ENCODE measurements around the gene CSNK2A1. TPM values are rescaled to one million over a fixed set of nuclear protein-coding genes. Genes with fewer than 3 reads are reported as not detected.
"Not testable (repeated sequence)": the region's sequence is repeated elsewhere in the genome, so short reads cannot be mapped to it uniquely, and the experiment has no call there.

Gene CSNK2A1
- total and polyA plus RNA-seq, 3 experiments from 2014 or later: 53.1 to 173 (median 172) TPM

DNA sequence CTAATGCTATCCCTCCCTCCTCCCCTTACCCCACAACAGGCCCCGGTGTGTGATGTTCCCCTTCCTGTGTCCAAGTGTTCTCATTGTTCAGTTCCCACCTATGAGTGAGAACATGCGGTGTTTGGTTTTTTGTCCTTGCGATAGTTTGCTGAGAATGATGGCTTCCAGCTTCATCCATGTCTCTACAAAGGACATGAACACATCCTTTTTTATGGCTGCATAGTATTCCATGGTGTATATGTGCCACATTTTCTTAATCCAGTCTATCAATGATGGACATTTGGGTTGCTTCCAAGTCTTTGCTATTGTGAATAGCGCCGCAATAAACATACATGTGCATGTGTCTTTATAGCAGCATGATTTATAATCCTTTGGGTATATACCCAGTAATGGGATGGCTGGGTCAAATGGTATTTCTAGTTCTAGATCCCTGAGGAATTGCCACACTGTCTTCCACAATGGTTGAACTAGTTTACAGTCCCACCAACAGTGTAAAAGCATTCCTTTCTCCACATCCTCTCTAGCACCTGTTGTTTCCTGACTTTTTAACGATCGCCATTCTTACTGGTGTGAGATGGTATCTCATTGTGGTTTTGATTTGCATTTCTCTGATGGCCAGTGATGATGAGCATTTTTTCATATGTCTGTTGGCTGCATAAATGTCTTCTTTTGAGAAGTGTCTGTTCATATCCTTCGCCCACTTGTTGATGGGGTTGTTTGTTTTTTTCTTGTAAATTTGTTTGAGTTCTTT is 35.5 kb upstream of the CSNK2A1 start:
- H3K36me3 Mint-ChIP-seq; H3K9me3 ChIP-seq (ENCODE audit: low read length); H3K4me1 ChIP-seq (ENCODE audit: insufficient read depth, low read length); POLR2A ChIA-PET; H3K4me1 Mint-ChIP-seq; DNase-seq; H3K4me3 ChIP-seq (ENCODE audit: low read length); H3K36me3 ChIP-seq (ENCODE audit: insufficient read depth, low read length); CTCF ChIA-PET; H3K27ac ChIP-seq (ENCODE audit: low read depth, low read length); H3K27me3 ChIP-seq (ENCODE audit: insufficient read depth, low read length, poor library complexity, severe bottlenecking); H3K4me3 Mint-ChIP-seq; H3K27ac Mint-ChIP-seq; H3K9me3 Mint-ChIP-seq: not testable (repeated sequence)
- peaks cover 13 to 22% of the 10 kb centered on the region in 2 donors for H3K27me3 Mint-ChIP-seq

- no peak overlapping the region for H3K27ac Mint-ChIP-seq
Measured at GRCh38 chr20:577167-577791, 33.7 kb upstream of the CSNK2A1 start.

DNA sequence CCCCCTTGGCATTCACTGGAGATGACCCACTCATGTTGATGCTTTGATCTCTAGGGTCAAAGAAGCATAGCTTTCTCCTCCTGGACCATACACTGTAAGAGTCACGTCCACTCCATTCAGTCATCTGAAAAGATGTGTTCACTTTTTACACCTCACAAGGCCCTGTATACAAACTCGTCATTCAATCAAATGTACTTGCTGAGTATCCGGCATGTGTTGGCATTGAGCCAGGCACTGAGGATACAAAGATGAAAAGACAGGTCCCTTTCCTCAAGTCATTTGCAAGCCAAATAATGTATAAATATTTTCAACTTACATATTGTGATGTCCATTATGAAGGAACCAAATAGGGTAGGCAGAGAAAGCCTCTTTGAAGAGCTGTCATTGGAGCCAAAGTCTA is 32.6 kb upstream of the CSNK2A1 start:
- H3K27me3 ChIP-seq (ENCODE audit: insufficient read depth, low read length, poor library complexity, severe bottlenecking): peaks cover 12% of the 10 kb centered on the region
- H3K27ac Mint-ChIP-seq: no peak overlapping the region
- DNase-seq: no peak
- POLR2A ChIA-PET: no interaction called here
- no peak overlapping the region for H3K4me3 ChIP-seq (ENCODE audit: low read length)
- H3K9me3 Mint-ChIP-seq: no peaks in the 10 kb centered on the region
- H3K4me3 Mint-ChIP-seq: no peak overlapping the region
- H3K36me3 ChIP-seq (ENCODE audit: insufficient read depth, low read length): no peaks in the 10 kb centered on the region
- H3K36me3 Mint-ChIP-seq: no peaks in the 10 kb centered on the region
- no peaks in the 10 kb centered on the region for H3K4me1 Mint-ChIP-seq
- H3K4me1 ChIP-seq (ENCODE audit: insufficient read depth, low read length): no peaks in the 10 kb centered on the region
- CTCF ChIA-PET: no interaction called here
- H3K27ac ChIP-seq (ENCODE audit: low read depth, low read length): no peak overlapping the region
- peaks cover 17 to 39% of the 10 kb centered on the region in 2 donors for H3K27me3 Mint-ChIP-seq
- H3K9me3 ChIP-seq (ENCODE audit: low read length): no peaks in the 10 kb centered on the region

More at GRCh38 chr20:577167-577791, 33.7 kb upstream of the CSNK2A1 start:
- Mint-ChIP-seq H3K4me3 (no peak overlapping the region), H3K4me1 (no peaks in the 10 kb centered on the region), H3K9me3 (no peaks in the 10 kb centered on the region), H3K27me3 (peaks cover 17 to 32% of the 10 kb centered on the region in 2 donors), H3K36me3 (no peaks in the 10 kb centered on the region)
- H3K4me1 ChIP-seq (ENCODE audit: insufficient read depth, low read length): no peaks in the 10 kb centered on the region
- DNase-seq: no peak
- ChIA-PET CTCF (no interaction called here), POLR2A (no interaction called here)
- H3K9me3 ChIP-seq (ENCODE audit: low read length): no peaks in the 10 kb centered on the region
- H3K27me3 ChIP-seq (ENCODE audit: insufficient read depth, low read length, poor library complexity, severe bottlenecking): peaks cover 10% of the 10 kb centered on the region
- no peak overlapping the region for H3K27ac ChIP-seq (ENCODE audit: low read depth, low read length)
- no peaks in the 10 kb centered on the region for H3K36me3 ChIP-seq (ENCODE audit: insufficient read depth, low read length)
- H3K4me3 ChIP-seq (ENCODE audit: low read length): no peak overlapping the region

- Mint-ChIP-seq H3K36me3 (no peaks in the 10 kb centered on the region), H3K27me3 (peaks cover 20 to 42% of the 10 kb centered on the region in 2 donors), H3K9me3 (no peaks in the 10 kb centered on the region), H3K4me1 (no peaks in the 10 kb centered on the region), H3K4me3 (no peak overlapping the region), H3K27ac (no peak overlapping the region)
- H3K27me3 ChIP-seq (ENCODE audit: insufficient read depth, low read length, poor library complexity, severe bottlenecking): peaks cover 11% of the 10 kb centered on the region
- no peaks in the 10 kb centered on the region for H3K4me1 ChIP-seq (ENCODE audit: insufficient read depth, low read length)
- H3K36me3 ChIP-seq (ENCODE audit: insufficient read depth, low read length): no peaks in the 10 kb centered on the region
- POLR2A ChIA-PET: no interaction called here
- DNase-seq: no peak
- H3K27ac ChIP-seq (ENCODE audit: low read depth, low read length): no peak overlapping the region
- CTCF ChIA-PET: no interaction called here
- H3K4me3 ChIP-seq (ENCODE audit: low read length): no peak overlapping the region
- H3K9me3 ChIP-seq (ENCODE audit: low read length): no peaks in the 10 kb centered on the region
Measured at GRCh38 chr20:575230-575629, 31.6 kb upstream of the CSNK2A1 start.

GRCh38 chr20:574297-574942 is 30.8 kb upstream of the CSNK2A1 start:
- no peaks in the 10 kb centered on the region for H3K4me1 ChIP-seq (ENCODE audit: insufficient read depth, low read length)
- no peaks in the 10 kb centered on the region for H3K9me3 ChIP-seq (ENCODE audit: low read length)
- H3K4me3 ChIP-seq (ENCODE audit: low read length): no peak overlapping the region
- ChIA-PET POLR2A (no interaction called here), CTCF (no interaction called here)
- no peaks in the 10 kb centered on the region for H3K36me3 ChIP-seq (ENCODE audit: insufficient read depth, low read length)
- Mint-ChIP-seq H3K4me1 (no peaks in the 10 kb centered on the region), H3K4me3 (no peak overlapping the region), H3K9me3 (no peaks in the 10 kb centered on the region), H3K27ac (peak overlapping the region in 1 of 8 donors; percentile 50), H3K36me3 (no peaks in the 10 kb centered on the region), H3K27me3 (peaks cover 21 to 48% of the 10 kb centered on the region in 2 donors)
- DNase-seq: no peak
- H3K27ac ChIP-seq (ENCODE audit: low read depth, low read length): no peak overlapping the region
- H3K27me3 ChIP-seq (ENCODE audit: insufficient read depth, low read length, poor library complexity, severe bottlenecking): peaks cover 9% of the 10 kb centered on the region

GRCh38 chr20:573414-574296 is 30.1 kb upstream of the CSNK2A1 start:
- H3K4me1 Mint-ChIP-seq: no peaks in the 10 kb centered on the region
- no peaks in the 10 kb centered on the region for H3K9me3 ChIP-seq (ENCODE audit: low read length)
- ChIA-PET CTCF (no interaction called here), POLR2A (no interaction called here)
- H3K36me3 ChIP-seq (ENCODE audit: insufficient read depth, low read length): no peaks in the 10 kb centered on the region
- DNase-seq: no peak
- H3K4me3 Mint-ChIP-seq: no peak overlapping the region
- H3K9me3 Mint-ChIP-seq: no peaks in the 10 kb centered on the region
- H3K4me3 ChIP-seq (ENCODE audit: low read length): no peak overlapping the region
- H3K4me1 ChIP-seq (ENCODE audit: insufficient read depth, low read length): no peaks in the 10 kb centered on the region
- no peaks in the 10 kb centered on the region for H3K36me3 Mint-ChIP-seq
- H3K27ac ChIP-seq (ENCODE audit: low read depth, low read length): no peak overlapping the region
- peak overlapping the region in 1 of 8 donors; percentile 50 for H3K27ac Mint-ChIP-seq
- peaks cover 9% of the 10 kb centered on the region for H3K27me3 ChIP-seq (ENCODE audit: insufficient read depth, low read length, poor library complexity, severe bottlenecking)
- peaks cover 26 to 51% of the 10 kb centered on the region in 2 donors for H3K27me3 Mint-ChIP-seq

DNA sequence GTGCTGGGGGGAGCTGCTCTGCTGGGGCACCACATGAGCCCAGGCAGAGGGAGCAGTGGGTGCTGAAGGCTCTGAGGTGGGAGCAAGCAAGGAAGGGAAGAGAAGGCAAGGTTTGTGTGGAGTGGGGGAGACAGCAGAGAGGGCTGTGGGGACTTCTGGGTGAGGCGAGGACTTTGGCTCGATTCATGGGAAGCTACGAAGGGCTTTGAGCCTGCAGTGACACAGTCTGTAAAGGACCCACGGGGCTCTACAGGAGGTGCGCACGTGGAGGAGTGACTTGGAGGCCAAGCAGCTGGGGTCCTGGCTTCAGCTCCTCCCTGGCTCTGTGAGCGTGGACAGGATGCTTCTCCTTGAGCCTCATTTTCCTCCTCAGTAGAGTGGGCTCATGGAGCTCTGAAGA is 29.1 kb upstream of the CSNK2A1 start:
- POLR2A ChIA-PET: no interaction called here

More for the DNA sequence above, 29.1 kb upstream of the CSNK2A1 start:
- Mint-ChIP-seq H3K9me3 (no peaks in the 10 kb centered on the region), H3K4me3 (no peak overlapping the region), H3K27me3 (peaks cover 29 to 53% of the 10 kb centered on the region in 2 donors), H3K4me1 (no peaks in the 10 kb centered on the region), H3K27ac (peak overlapping the region in 1 of 8 donors; percentile 21), H3K36me3 (no peaks in the 10 kb centered on the region)
- Histone ChIP-seq H3K36me3 (ENCODE audit: insufficient read depth, low read length) (no peaks in the 10 kb centered on the region), H3K9me3 (ENCODE audit: low read length) (no peaks in the 10 kb centered on the region), H3K4me3 (ENCODE audit: low read length) (no peak overlapping the region), H3K27ac (ENCODE audit: low read depth, low read length) (no peak overlapping the region), H3K27me3 (ENCODE audit: insufficient read depth, low read length, poor library complexity, severe bottlenecking) (peaks cover 9% of the 10 kb centered on the region), H3K4me1 (ENCODE audit: insufficient read depth, low read length) (no peaks in the 10 kb centered on the region)
- CTCF ChIA-PET: no interaction called here
- no peak for DNase-seq
